WTC11 (cell line): ENCODE data around the gene STARD7. TPM values are rescaled to one million over a fixed set of nuclear protein-coding genes. Genes with fewer than 3 reads are reported as not detected.

Experiments
- ATAC-seq: fragments of 200-7000 bp; cut with Tn5 transposase; 2 replicates; pipeline ENCODE4 v1.10.0; 2021; ENCODE audit warnings: mild to moderate bottlenecking, moderate library complexity
- CTCF ChIA-PET: fragments of 300-600 bp; sonication (Branson Sonifier 250); formaldehyde crosslinking; loops from one replicate; lab custom pipeline; 2021; ENCODE audit warnings: antibody characterized with exemption; lab: Charles Lee
- POLR2A ChIA-PET: fragments of 350-600 bp; sonication (Branson Sonifier 250); formaldehyde crosslinking; loops from one replicate; lab custom pipeline; 2021; ENCODE audit warnings: antibody characterized with exemption; lab: Charles Lee
- DNase-seq: peaks from one replicate; pipeline ENCODE4 v3.0.0; 2021; ENCODE audit warnings: low spot score
- H3K27ac Mint-ChIP-seq: 2 replicates; pipeline ENCODE4 v1.8.0; 2021; ENCODE audit warnings: mixed read lengths
- H3K27me3 Mint-ChIP-seq: 2 replicates; pipeline ENCODE4 v1.8.0; 2021; ENCODE audit warnings: low read depth, mild to moderate bottlenecking, moderate library complexity, mixed read lengths
- H3K36me3 Mint-ChIP-seq: 2 replicates; pipeline ENCODE4 v1.8.0; 2021; ENCODE audit warnings: mixed read lengths
- H3K4me1 Mint-ChIP-seq: 2 replicates; pipeline ENCODE4 v1.8.0; 2022; ENCODE audit warnings: mixed read lengths
- H3K4me3 Mint-ChIP-seq: 2 replicates; pipeline ENCODE4 v1.8.0; 2021; ENCODE audit warnings: mild to moderate bottlenecking, moderate library complexity, mixed read lengths
- H3K9me3 Mint-ChIP-seq: 2 replicates; pipeline ENCODE4 v1.8.0; 2021; ENCODE audit warnings: mixed read lengths
- AFF4 ChIP-seq: sonication (generic); formaldehyde crosslinking; IDR thresholded peaks from 2 replicates; pipeline ENCODE4 v1.8.1; 2023; ENCODE audit warnings: mild to moderate bottlenecking, missing genetic modification reagents, borderline replicate concordance
- E2F1 ChIP-seq: sonication (generic); formaldehyde crosslinking; IDR thresholded peaks from 2 replicates; pipeline ENCODE4 v1.8.0; 2022; ENCODE audit warnings: mild to moderate bottlenecking, missing genetic modification reagents
- ESRRA ChIP-seq: sonication (generic); formaldehyde crosslinking; IDR thresholded peaks from 2 replicates; pipeline ENCODE4 v1.8.1; 2022; ENCODE audit warnings: mild to moderate bottlenecking, missing genetic modification reagents, borderline replicate concordance
- FOXP1 ChIP-seq: sonication (generic); formaldehyde crosslinking; IDR thresholded peaks from 2 replicates; pipeline ENCODE4 v1.8.0; 2022; ENCODE audit warnings: missing genetic modification reagents, mild to moderate bottlenecking, moderate library complexity, borderline replicate concordance
- GABPB1 ChIP-seq: sonication (generic); formaldehyde crosslinking; IDR thresholded peaks from 2 replicates; pipeline ENCODE4 v1.8.1; 2023; ENCODE audit warnings: mild to moderate bottlenecking, missing genetic modification reagents
- HMGA2 ChIP-seq: fragments of 250-450 bp; sonication (Bioruptor Pico); IDR thresholded peaks from 2 replicates; pipeline ENCODE4 v1.4.0; 2021; ENCODE audit warnings: mild to moderate bottlenecking, moderate library complexity
- IRF1 ChIP-seq: sonication (generic); formaldehyde crosslinking; IDR thresholded peaks from 2 replicates; pipeline ENCODE4 v1.8.0; 2023; ENCODE audit warnings: missing genetic modification reagents
- KAT7 ChIP-seq: sonication (generic); formaldehyde crosslinking; IDR thresholded peaks from 2 replicates; pipeline ENCODE4 v1.8.1; 2023; ENCODE audit warnings: missing genetic modification reagents, mild to moderate bottlenecking, borderline replicate concordance
- OVOL2 ChIP-seq: fragments of 250-450 bp; sonication (Bioruptor Pico); IDR thresholded peaks from 2 replicates; pipeline ENCODE4 v1.9.0; 2021; ENCODE audit warnings: mild to moderate bottlenecking, borderline replicate concordance
- RORB ChIP-seq: fragments of 250-450 bp; sonication (Bioruptor Pico); IDR thresholded peaks from 2 replicates; pipeline ENCODE4 v1.9.0; 2021; ENCODE audit warnings: mild to moderate bottlenecking
- ZNF138 ChIP-seq: sonication (generic); formaldehyde crosslinking; conservative IDR thresholded peaks from 2 replicates; pipeline ENCODE4 v1.8.1; 2022; ENCODE audit warnings: mild to moderate bottlenecking, moderate library complexity, missing genetic modification reagents
- ZNF423 ChIP-seq: fragments of 250-450 bp; sonication (Bioruptor Pico); IDR thresholded peaks from 2 replicates; pipeline ENCODE4 v2.1.2; 2022; ENCODE audit warnings: mild to moderate bottlenecking, moderate library complexity
- ZNF425 ChIP-seq: fragments of 250-450 bp; sonication (Bioruptor Pico); conservative IDR thresholded peaks from 2 replicates; pipeline ENCODE4 v1.9.0; 2021; ENCODE audit warnings: mild to moderate bottlenecking
- ZNF512 ChIP-seq: sonication (generic); formaldehyde crosslinking; IDR thresholded peaks from 2 replicates; pipeline ENCODE4 v1.8.1; 2022; ENCODE audit warnings: missing genetic modification reagents, borderline replicate concordance
- ZNF671 ChIP-seq: fragments of 250-450 bp; sonication (Bioruptor Pico); IDR thresholded peaks from 2 replicates; pipeline ENCODE4 v1.8.0; 2021; ENCODE audit warnings: mild to moderate bottlenecking
- total RNA-seq: library from RNA; stranded (reverse); gene quantifications from 3 replicates; pipeline ENCODE4 v1.2.3, GENCODE V29; 2021

STARD7 gene
- total RNA-seq, 1 experiment from 2014 or later, result 217 TPM

GRCh38 chr2:96153291-96153713, 55.3 kb downstream of the STARD7 start:
- H3K36me3 Mint-ChIP-seq, result no peaks in the 10 kb centered on the region
- H3K9me3 Mint-ChIP-seq, result no peaks in the 10 kb centered on the region
- ChIA-PET POLR2A (interaction anchor here (0.9 kb wide), 1 partner anchor 15 kb away, joined by 6 read pairs; the partner anchor contains the start of gene ASTL), CTCF (interaction anchor here (1.0 to 3.1 kb wide), 7 partner anchors 10 to 88 kb away, joined by 4 to 19 read pairs (median 8); partner anchors contain the start of genes ADRA2B and ASTL)
- DNase-seq (no peak), ATAC-seq (no peak)
- H3K27ac Mint-ChIP-seq, result peak overlapping the region; percentile 13
- peaks cover 30% of the 10 kb centered on the region for H3K4me1 Mint-ChIP-seq
- peaks cover 1% of the 10 kb centered on the region; the same call in 1 of the 2 replicates for H3K27me3 Mint-ChIP-seq
- TF ChIP-seq AFF4 (no peak), RORB (no peak), ZNF512 (CRISPR knock-in tag) (no peak), OVOL2 (CRISPR knock-in tag) (no peak), E2F1 (CRISPR knock-in tag) (no peak), KAT7 (CRISPR knock-in tag) (no peak), GABPB1 (no peak), ESRRA (no peak), ZNF425 (no peak), ZNF671 (no peak), FOXP1 (no peak), HMGA2 (no peak), IRF1 (no peak)
- H3K4me3 Mint-ChIP-seq, result no peak overlapping the region

- Mint-ChIP-seq H3K4me1 (peaks cover 31% of the 10 kb centered on the region), H3K4me3 (no peak overlapping the region)
- ATAC-seq, result peak; percentile 9
- no peak for TF ChIP-seq KAT7 (CRISPR knock-in tag)
- peak; percentile 62 for TF ChIP-seq ZNF423 (CRISPR knock-in tag)
- no peak for TF ChIP-seq ZNF138 (CRISPR knock-in tag)
- TF ChIP-seq, all 79 proteins: peak for 1
- DNase-seq, result no peak
- CTCF ChIA-PET, result interaction anchor here (0.6 to 3.1 kb wide), 10 partner anchors 10 to 160 kb away, joined by 3 to 19 read pairs (median 6); partner anchors contain the start of genes ADRA2B and ASTL
- H3K27ac Mint-ChIP-seq, result peak overlapping the region; percentile 37
- peaks cover 4% of the 10 kb centered on the region; the same call in 1 of the 2 replicates for H3K27me3 Mint-ChIP-seq
- no peaks in the 10 kb centered on the region for H3K36me3 Mint-ChIP-seq
- H3K9me3 Mint-ChIP-seq, result no peaks in the 10 kb centered on the region
- POLR2A ChIA-PET, result interaction anchor here (0.7 to 0.9 kb wide), 3 partner anchors 14 to 183 kb away, joined by 3 to 6 read pairs (median 3); partner anchors contain the start of genes ASTL and NCAPH
These were observed 56.1 kb downstream of the STARD7 start for GRCh38 chr2:96152304-96153161.
